ENCODE data around the gene SNN. TPM values are rescaled to one million over a fixed set of nuclear protein-coding genes. Genes with fewer than 3 reads are reported as not detected.
A peak's percentile ranks its signal among the peaks of the same experiment; 100 is the strongest.

Gene SNN
- total RNA-seq, 2 experiments from 2014 or later = 8.2 to 9.5 TPM

GRCh38 chr16:11687601-11688519 is 19.6 kb downstream of the SNN start:
- H3K36me3 Mint-ChIP-seq (ENCODE audit: low read depth) = peaks cover 39% of the 10 kb centered on the region
- ChIA-PET CTCF (interaction anchor here (0.7 to 4.1 kb wide), 5 partner anchors 14 to 283 kb away, joined by 3 to 21 read pairs (median 4); partner anchors contain the start of gene ZC3H7A), POLR2A (interaction anchor here (0.9 kb wide), 1 partner anchor 54 kb away, joined by 7 read pairs; the partner anchor contains the start of gene TXNDC11)
- no peak for TF ChIP-seq CTCF (IDR thresholded peaks at IDR 0.05)
- no peaks in the 10 kb centered on the region for H3K9me3 Mint-ChIP-seq
- no peaks in the 10 kb centered on the region for H3K27me3 Mint-ChIP-seq
- H3K4me1 Mint-ChIP-seq (ENCODE audit: low read depth) = peaks cover 24% of the 10 kb centered on the region
- no peak overlapping the region for H3K27ac Mint-ChIP-seq
- no peak overlapping the region for H3K4me3 Mint-ChIP-seq
- ATAC-seq (no peak), DNase-seq (no peak)
- intact Hi-C loops (cut with micrococcal nuclease) = no loop called here

DNA sequence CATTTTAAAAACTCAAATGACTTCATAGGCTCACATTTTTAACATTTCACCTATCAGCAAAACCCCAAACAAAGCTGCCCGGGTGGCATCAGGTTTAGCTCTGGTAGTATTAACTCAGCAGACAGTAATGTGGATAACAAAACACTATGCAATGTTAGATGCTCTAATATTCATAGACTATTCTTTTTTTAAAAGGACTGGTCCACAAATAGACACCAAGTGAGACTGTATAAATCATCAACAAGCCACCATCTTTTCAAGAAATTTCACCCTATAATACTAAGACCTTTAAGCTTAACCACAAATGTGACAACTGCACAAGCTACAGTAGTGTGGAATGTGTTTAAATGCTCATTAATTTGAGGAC is 20.2 kb downstream of the SNN start:
- Mint-ChIP-seq H3K27me3 (no peaks in the 10 kb centered on the region), H3K27ac (peak overlapping the region; percentile 16), H3K9me3 (no peaks in the 10 kb centered on the region), H3K4me1 (ENCODE audit: low read depth) (peaks cover 19% of the 10 kb centered on the region), H3K36me3 (ENCODE audit: low read depth) (peaks cover 36% of the 10 kb centered on the region), H3K4me3 (no peak overlapping the region)
- CTCF ChIA-PET = interaction anchor here (0.7 to 4.1 kb wide), 7 partner anchors 9 to 292 kb away, joined by 3 to 21 read pairs (median 5); partner anchors contain the start of gene ZC3H7A
- ATAC-seq = no peak
- POLR2A ChIA-PET = interaction anchor here (0.7 to 0.9 kb wide), 2 partner anchors 9 to 53 kb away, joined by 3 to 7 read pairs; partner anchors contain the start of gene TXNDC11
- intact Hi-C loops (cut with micrococcal nuclease) = no loop called here
- DNase-seq = no peak
- TF ChIP-seq CTCF (IDR thresholded peaks at IDR 0.05) = no peak

- DNase-seq = no peak
- ChIA-PET CTCF (interaction anchor here (0.7 to 4.1 kb wide), 10 partner anchors 9 to 726 kb away, joined by 3 to 21 read pairs (median 4); partner anchors contain the start of gene ZC3H7A), POLR2A (interaction anchor here (0.6 to 0.9 kb wide), 3 partner anchors 8 to 195 kb away, joined by 3 to 7 read pairs (median 5); partner anchors contain the start of gene TXNDC11)
- H3K27me3 Mint-ChIP-seq = no peaks in the 10 kb centered on the region
- peaks cover 18% of the 10 kb centered on the region for H3K4me1 Mint-ChIP-seq (ENCODE audit: low read depth)
- intact Hi-C loops (cut with micrococcal nuclease) = no loop called here
- H3K9me3 Mint-ChIP-seq = no peaks in the 10 kb centered on the region
- H3K36me3 Mint-ChIP-seq (ENCODE audit: low read depth) = peaks cover 32% of the 10 kb centered on the region
- ATAC-seq = peak; percentile 34
- TF ChIP-seq CTCF (IDR thresholded peaks at IDR 0.05) = no peak
- no peak overlapping the region for H3K4me3 Mint-ChIP-seq
- H3K27ac Mint-ChIP-seq = peak overlapping the region; percentile 23
Measured at GRCh38 chr16:11689031-11689840, 21.0 kb downstream of the SNN start.

DNA sequence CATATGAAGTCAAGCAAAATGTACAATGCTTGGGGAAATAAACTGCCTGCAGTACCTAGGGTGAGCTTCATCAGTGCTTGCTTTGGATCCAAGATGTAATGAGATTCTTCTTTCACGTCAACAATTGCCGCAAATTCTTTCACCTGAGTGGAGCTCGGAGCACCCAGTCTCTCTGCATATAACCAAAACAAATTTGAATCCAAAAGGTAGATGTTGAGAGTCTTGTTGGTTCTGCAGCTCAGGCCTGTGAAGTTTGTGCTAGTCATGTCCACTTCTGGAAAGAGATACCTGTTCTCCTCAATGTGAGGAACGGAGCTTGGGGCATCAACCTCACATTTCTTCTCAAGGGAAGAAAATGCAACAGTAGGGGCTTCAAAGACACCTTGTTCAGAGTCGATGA is 23.0 kb downstream of the SNN start:
- Mint-ChIP-seq H3K4me1 (ENCODE audit: low read depth) (peaks cover 18% of the 10 kb centered on the region), H3K27me3 (no peaks in the 10 kb centered on the region), H3K36me3 (ENCODE audit: low read depth) (peaks cover 36% of the 10 kb centered on the region), H3K4me3 (no peak overlapping the region), H3K9me3 (no peaks in the 10 kb centered on the region), H3K27ac (no peak overlapping the region)
- ATAC-seq (no peak), DNase-seq (no peak)
- TF ChIP-seq CTCF (IDR thresholded peaks at IDR 0.05) = no peak
- ChIA-PET CTCF (interaction anchor here (0.8 to 4.1 kb wide), 6 partner anchors 16 to 377 kb away, joined by 3 to 21 read pairs (median 4); partner anchors contain the start of gene SNN), POLR2A (interaction anchor here (1.3 kb wide), 1 partner anchor 25 kb away, joined by 3 read pairs; no protein-coding TSS in a partner anchor)
- intact Hi-C loops (cut with micrococcal nuclease) = no loop called here
